Measurements from ENCODE around the gene CENPS.

CENPS gene

GRCh38 chr1:10384219-10384618 lies 46.0 kb upstream of the CENPS start:
- TF ChIP-seq POLR2AphosphoS5 (IDR thresholded peaks at IDR 0.05; ENCODE audit: low read depth) (no peak), SPI1 (IDR thresholded peaks at IDR 0.05; ENCODE audit: borderline replicate concordance, low read depth) (no peak)
- Histone ChIP-seq H3K4me3 (replicated peaks; ENCODE audit: insufficient read depth, low read length) (no peak overlapping the region), H3K27me3 (ENCODE audit: insufficient read depth, poor library complexity, severe bottlenecking) (no peaks in the 10 kb centered on the region), H3K27ac (replicated peaks) (no peak overlapping the region)
- no peak for DNase-seq (ENCODE audit: low read depth in 1 of 2, low spot score in 1 of 2)

GRCh38 chr1:10386761-10387676 lies 43.2 kb upstream of the CENPS start:
- DNase-seq (ENCODE audit: low read depth in 1 of 2, low spot score in 1 of 2), result no peak
- no peaks in the 10 kb centered on the region for H3K27me3 ChIP-seq (ENCODE audit: insufficient read depth, poor library complexity, severe bottlenecking)
- no peak overlapping the region for H3K4me3 ChIP-seq (replicated peaks; ENCODE audit: insufficient read depth, low read length)
- H3K27ac ChIP-seq (replicated peaks), result peak overlapping the region; percentile 80
- no peak for TF ChIP-seq CTCF (IDR thresholded peaks at IDR 0.05; ENCODE audit: insufficient read depth, low read length)
- no peak for TF ChIP-seq POLR2AphosphoS5 (IDR thresholded peaks at IDR 0.05; ENCODE audit: low read depth)
- no peak for TF ChIP-seq GABPA (IDR thresholded peaks at IDR 0.05; ENCODE audit: low read depth)
- no peak for TF ChIP-seq REST (IDR thresholded peaks at IDR 0.05; ENCODE audit: insufficient replicate concordance, low read depth)
- no peak for TF ChIP-seq SPI1 (IDR thresholded peaks at IDR 0.05; ENCODE audit: borderline replicate concordance, low read depth)

- Histone ChIP-seq H3K27ac (replicated peaks) (peak overlapping the region; percentile 80), H3K27me3 (ENCODE audit: insufficient read depth, poor library complexity, severe bottlenecking) (no peaks in the 10 kb centered on the region), H3K4me3 (replicated peaks; ENCODE audit: insufficient read depth, low read length) (no peak overlapping the region)
- DNase-seq (ENCODE audit: low read depth in 1 of 2, low spot score in 1 of 2), result peak; percentile 90 to 97
- TF ChIP-seq GABPA (IDR thresholded peaks at IDR 0.05; ENCODE audit: low read depth), result no peak
- TF ChIP-seq POLR2AphosphoS5 (IDR thresholded peaks at IDR 0.05; ENCODE audit: low read depth), result peak; percentile 30; the same call in 1 of the 2 replicates
- peak; percentile 71; the same call in 1 of the 2 replicates for TF ChIP-seq SPI1 (IDR thresholded peaks at IDR 0.05; ENCODE audit: borderline replicate concordance, low read depth)
- TF ChIP-seq CTCF (IDR thresholded peaks at IDR 0.05; ENCODE audit: insufficient read depth, low read length), result no peak
- TF ChIP-seq REST (IDR thresholded peaks at IDR 0.05; ENCODE audit: insufficient replicate concordance, low read depth), result no peak
Observed at GRCh38 chr1:10387677-10388386, 42.4 kb upstream of the CENPS start.

- H3K4me3 ChIP-seq (replicated peaks; ENCODE audit: insufficient read depth, low read length), result no peak overlapping the region
- TF ChIP-seq CTCF (IDR thresholded peaks at IDR 0.05; ENCODE audit: insufficient read depth, low read length) (no peak), GABPA (IDR thresholded peaks at IDR 0.05; ENCODE audit: low read depth) (no peak), SPI1 (IDR thresholded peaks at IDR 0.05; ENCODE audit: borderline replicate concordance, low read depth) (no peak), REST (IDR thresholded peaks at IDR 0.05; ENCODE audit: insufficient replicate concordance, low read depth) (no peak), POLR2AphosphoS5 (IDR thresholded peaks at IDR 0.05; ENCODE audit: low read depth) (no peak)
- H3K27me3 ChIP-seq (ENCODE audit: insufficient read depth, poor library complexity, severe bottlenecking), result no peaks in the 10 kb centered on the region
- H3K27ac ChIP-seq (replicated peaks), result peak overlapping the region; percentile 80
- no peak for DNase-seq (ENCODE audit: low read depth in 1 of 2, low spot score in 1 of 2)
Observed at GRCh38 chr1:10388387-10388715, 41.9 kb upstream of the CENPS start.

All from HL-60 (cell line).